Measurements from ENCODE around the gene RILP. TPM values are rescaled to one million over a fixed set of nuclear protein-coding genes. Genes with fewer than 3 reads are reported as not detected.

RILP gene
- total and polyA plus RNA-seq, 2 experiments from 2014 or later, result 10.3 to 11.1 TPM

DNA sequence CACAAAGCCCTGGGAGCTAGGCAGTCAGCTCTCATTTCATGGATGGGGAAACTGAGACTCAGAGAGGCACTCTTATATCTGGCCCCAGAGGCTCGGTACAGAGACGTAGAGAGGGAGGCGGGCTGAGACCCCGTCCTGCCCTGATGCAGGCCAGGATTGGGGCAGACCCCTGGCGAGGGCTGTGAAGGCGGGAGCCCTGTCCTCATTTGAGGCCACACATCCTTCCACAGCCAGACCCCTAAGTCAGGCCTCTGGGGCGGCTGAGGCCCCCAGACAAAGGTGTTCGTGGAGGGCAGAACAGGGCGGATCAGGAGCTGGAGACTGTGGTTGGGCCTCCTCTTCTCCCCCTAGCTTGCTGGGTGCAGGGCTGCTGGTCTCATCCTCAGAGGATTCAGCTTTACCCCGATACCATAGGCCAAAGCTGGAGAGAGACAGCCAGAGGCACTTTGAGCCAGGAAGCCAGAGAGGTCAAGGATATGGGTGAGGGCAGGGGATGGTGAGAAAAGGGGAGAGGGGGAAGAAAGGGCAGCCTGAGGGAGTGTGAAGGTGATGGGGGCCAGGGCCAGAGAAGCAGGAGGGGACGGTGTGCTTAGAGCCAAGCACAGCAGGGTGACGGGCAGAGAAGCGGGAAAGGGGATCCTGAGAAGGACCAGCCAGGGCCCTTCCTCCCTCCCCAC lies 3.3 kb downstream of the RILP start:
- Histone ChIP-seq H3K9me2 (replicated peaks; ENCODE audit: insufficient read depth) (no peaks in the 10 kb centered on the region), H4K20me1 (ENCODE audit: insufficient read depth, poor library complexity, severe bottlenecking) (peaks cover 4% of the 10 kb centered on the region), H3K27ac (no peak overlapping the region), H3K4me1 (ENCODE audit: insufficient read depth) (peaks cover 30% of the 10 kb centered on the region), H3K79me2 (no peaks in the 10 kb centered on the region), H2AFZ (no peak overlapping the region), H3K9me3 (ENCODE audit: low read depth) (no peaks in the 10 kb centered on the region), H3K27me3 (no peaks in the 10 kb centered on the region), H3K4me2 (no peak overlapping the region), H3K36me3 (replicated peaks; ENCODE audit: insufficient read depth, low read depth) (no peaks in the 10 kb centered on the region), H3K4me3 (no peak overlapping the region)
- WGBS (ENCODE audit: low lambda C conversion rate, missing lambda C conversion rate), result 92% methylated on average over 13 of the region's 13 CpGs
- no peak for DNase-seq (ENCODE audit: low spot score)
- TF ChIP-seq EZH2 (IDR thresholded peaks at IDR 0.05; ENCODE audit: borderline replicate concordance), result no peak
- no peak for TF ChIP-seq CTCF (IDR thresholded peaks at IDR 0.05; ENCODE audit: poor library complexity)
- no peak for TF ChIP-seq EZH2phosphoT487 (IDR thresholded peaks at IDR 0.05; ENCODE audit: low read depth, severe bottlenecking, unreplicated experiment)

GRCh38 chr17:1645207-1646171 lies 4.2 kb downstream of the RILP start, which contains the start of gene SCARF1:
Gene SCARF1 (minus strand): TSS chr17:1645732. CDS start chr17:1645697, 35 bp downstream.
- Histone ChIP-seq H3K4me3 (no peak within 1 kb of the TSS), H3K27ac (no peak within 1 kb of the TSS), H4K20me1 (ENCODE audit: insufficient read depth, poor library complexity, severe bottlenecking) (peaks cover 4% of the 10 kb centered on the region), H3K27me3 (no peaks in the 10 kb centered on the region), H3K36me3 (replicated peaks; ENCODE audit: insufficient read depth, low read depth) (no peaks in the 10 kb centered on the region), H2AFZ (no peak within 1 kb of the TSS), H3K9me3 (ENCODE audit: low read depth) (no peaks in the 10 kb centered on the region), H3K4me1 (ENCODE audit: insufficient read depth) (peaks cover 26% of the 10 kb centered on the region), H3K4me2 (no peak within 1 kb of the TSS), H3K79me2 (no peaks in the 10 kb centered on the region), H3K9me2 (replicated peaks; ENCODE audit: insufficient read depth) (no peaks in the 10 kb centered on the region)
- TF ChIP-seq CTCF (IDR thresholded peaks at IDR 0.05; ENCODE audit: poor library complexity) (no peak), EZH2phosphoT487 (IDR thresholded peaks at IDR 0.05; ENCODE audit: low read depth, severe bottlenecking, unreplicated experiment) (no peak), EZH2 (IDR thresholded peaks at IDR 0.05; ENCODE audit: borderline replicate concordance) (no peak)
- 88% methylated on average over 23 of the region's 25 CpGs for WGBS (ENCODE audit: low lambda C conversion rate, missing lambda C conversion rate)
- DNase-seq (ENCODE audit: low spot score), result no peak

DNA sequence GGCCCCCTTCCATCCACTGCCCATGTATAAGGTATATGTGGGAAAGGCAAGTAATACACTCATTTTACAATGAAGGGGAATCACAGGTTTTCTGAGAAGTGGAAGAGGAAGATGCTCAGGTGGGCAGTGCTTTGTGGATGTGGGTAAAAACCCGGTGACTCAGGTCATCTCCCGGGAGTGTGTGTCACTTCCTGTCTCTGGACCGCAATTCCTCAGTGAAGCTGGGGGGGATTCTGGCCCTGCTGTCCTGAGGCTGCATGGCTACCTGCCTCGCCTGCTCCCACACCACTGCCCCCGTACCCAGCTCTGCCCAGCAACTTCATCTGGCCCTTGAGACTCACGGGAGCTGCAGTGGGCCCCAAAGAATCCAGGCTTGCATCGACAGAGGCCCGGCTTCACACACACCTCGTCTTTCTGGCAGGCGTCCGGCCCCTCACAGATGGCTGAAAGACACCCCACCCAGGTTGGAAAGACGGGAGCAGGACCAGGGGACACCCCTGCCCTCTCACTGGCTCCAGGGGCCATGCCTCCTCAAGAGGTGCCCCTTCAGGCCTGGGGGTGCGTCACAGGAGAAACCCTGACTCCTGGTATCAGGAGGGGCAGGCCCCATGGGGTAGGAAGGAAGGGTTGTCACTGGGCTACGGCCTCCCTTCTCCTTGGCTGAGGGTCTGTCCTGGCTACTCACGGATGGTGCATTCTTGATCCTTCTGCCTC lies 5.0 kb downstream of the RILP start:
- Histone ChIP-seq H3K4me1 (ENCODE audit: insufficient read depth) (peaks cover 17% of the 10 kb centered on the region), H3K4me2 (no peak overlapping the region), H3K9me3 (ENCODE audit: low read depth) (no peaks in the 10 kb centered on the region), H3K79me2 (no peaks in the 10 kb centered on the region), H3K27ac (no peak overlapping the region), H3K36me3 (replicated peaks; ENCODE audit: insufficient read depth, low read depth) (no peaks in the 10 kb centered on the region), H2AFZ (no peak overlapping the region), H3K9me2 (replicated peaks; ENCODE audit: insufficient read depth) (no peaks in the 10 kb centered on the region), H3K27me3 (no peaks in the 10 kb centered on the region), H3K4me3 (no peak overlapping the region), H4K20me1 (ENCODE audit: insufficient read depth, poor library complexity, severe bottlenecking) (no peaks in the 10 kb centered on the region)
- no peak for DNase-seq (ENCODE audit: low spot score)
- no peak for TF ChIP-seq EZH2phosphoT487 (IDR thresholded peaks at IDR 0.05; ENCODE audit: low read depth, severe bottlenecking, unreplicated experiment)
- TF ChIP-seq CTCF (IDR thresholded peaks at IDR 0.05; ENCODE audit: poor library complexity), result no peak
- TF ChIP-seq EZH2 (IDR thresholded peaks at IDR 0.05; ENCODE audit: borderline replicate concordance), result no peak
- 77% methylated on average over 15 of the region's 15 CpGs for WGBS (ENCODE audit: low lambda C conversion rate, missing lambda C conversion rate)

Measured in hepatocyte (in vitro differentiated cells).